ENCODE measurements around the gene GRIA3.

DNA sequence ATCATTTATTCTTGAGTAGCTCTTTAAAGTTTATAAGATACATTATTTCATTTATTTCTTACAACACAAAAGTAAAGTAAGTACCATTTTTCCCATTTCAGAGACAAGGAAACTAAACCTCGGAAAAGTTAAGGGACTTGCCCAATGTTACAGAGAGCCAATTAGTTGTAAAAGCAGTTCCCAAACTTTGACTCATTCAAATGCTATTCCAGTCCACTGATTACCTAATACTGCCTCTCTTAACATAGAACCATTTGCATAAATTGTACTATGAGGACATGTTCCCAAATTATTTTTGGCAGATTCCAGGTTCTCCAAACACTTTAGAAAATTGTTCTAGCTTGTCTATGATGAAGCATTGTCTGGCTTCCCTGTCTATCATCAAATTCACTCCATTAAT, 45.6 kb upstream of the GRIA3 start:
- TF ChIP-seq, protein P1, sequence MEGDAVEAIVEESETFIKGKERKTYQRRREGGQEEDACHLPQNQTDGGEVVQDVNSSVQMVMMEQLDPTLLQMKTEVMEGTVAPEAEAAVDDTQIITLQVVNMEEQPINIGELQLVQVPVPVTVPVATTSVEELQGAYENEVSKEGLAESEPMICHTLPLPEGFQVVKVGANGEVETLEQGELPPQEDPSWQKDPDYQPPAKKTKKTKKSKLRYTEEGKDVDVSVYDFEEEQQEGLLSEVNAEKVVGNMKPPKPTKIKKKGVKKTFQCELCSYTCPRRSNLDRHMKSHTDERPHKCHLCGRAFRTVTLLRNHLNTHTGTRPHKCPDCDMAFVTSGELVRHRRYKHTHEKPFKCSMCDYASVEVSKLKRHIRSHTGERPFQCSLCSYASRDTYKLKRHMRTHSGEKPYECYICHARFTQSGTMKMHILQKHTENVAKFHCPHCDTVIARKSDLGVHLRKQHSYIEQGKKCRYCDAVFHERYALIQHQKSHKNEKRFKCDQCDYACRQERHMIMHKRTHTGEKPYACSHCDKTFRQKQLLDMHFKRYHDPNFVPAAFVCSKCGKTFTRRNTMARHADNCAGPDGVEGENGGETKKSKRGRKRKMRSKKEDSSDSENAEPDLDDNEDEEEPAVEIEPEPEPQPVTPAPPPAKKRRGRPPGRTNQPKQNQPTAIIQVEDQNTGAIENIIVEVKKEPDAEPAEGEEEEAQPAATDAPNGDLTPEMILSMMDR (IDR thresholded peaks at IDR 0.05), result no peak
- TF ChIP-seq POLR2A (IDR thresholded peaks at IDR 0.05), result no peak
